ENCODE results near the gene CIART. TPM values are rescaled to one million over a fixed set of nuclear protein-coding genes. Genes with fewer than 3 reads are reported as not detected.
A peak's percentile ranks its signal among the peaks of the same experiment; 100 is the strongest.
"Not testable (repeated sequence)": the region's sequence is repeated elsewhere in the genome, so short reads cannot be mapped to it uniquely, and the experiment has no call there.

Gene CIART
- polyA plus RNA-seq (2012; ENCODE audit: missing spikeins): 2.5 TPM

GRCh38 chr1:150281758-150282557, at the start of gene CIART:
Gene CIART (plus strand): TSS chr1:150282554. CDS start chr1:150283268, 714 bp downstream.
- DNase-seq (ENCODE audit: insufficient read length): peak; percentile 39
- TF ChIP-seq TAF1 (IDR thresholded peaks at IDR 0.05; ENCODE audit: borderline replicate concordance, low read depth, low read length) (no peak), POLR2AphosphoS5 (IDR thresholded peaks at IDR 0.05; ENCODE audit: low read depth, low read length) (no peak), POLR2A (IDR thresholded peaks at IDR 0.05; ENCODE audit: low read depth, low read length) (no peak)
- peak; percentile 86 for FAIRE-seq

GRCh38 chr1:150232921-150233320, 49.4 kb upstream of the CIART start:
- not testable (repeated sequence) for DNase-seq (ENCODE audit: insufficient read length); FAIRE-seq

- FAIRE-seq (peak; percentile 46), DNase-seq (ENCODE audit: insufficient read length) (no peak)
These were observed 48.7 kb upstream of the CIART start for GRCh38 chr1:150233359-150234308.

GRCh38 chr1:150234309-150234565, 48.1 kb upstream of the CIART start:
- no peak for TF ChIP-seq POLR2AphosphoS5 (IDR thresholded peaks at IDR 0.05; ENCODE audit: low read depth, low read length)
- TF ChIP-seq POLR2A (IDR thresholded peaks at IDR 0.05; ENCODE audit: low read depth, low read length): no peak
- no peak for TF ChIP-seq TAF1 (IDR thresholded peaks at IDR 0.05; ENCODE audit: borderline replicate concordance, low read depth, low read length)
- DNase-seq (ENCODE audit: insufficient read length) (no peak), FAIRE-seq (no peak)

More at GRCh38 chr1:150233359-150234308, 48.7 kb upstream of the CIART start:
- TF ChIP-seq POLR2AphosphoS5 (IDR thresholded peaks at IDR 0.05; ENCODE audit: low read depth, low read length): 0 out of 2 replicates have a peak, but pooled peaks have one; percentile 30
- TF ChIP-seq TAF1 (IDR thresholded peaks at IDR 0.05; ENCODE audit: borderline replicate concordance, low read depth, low read length): no peak

- TF ChIP-seq TAF1 (IDR thresholded peaks at IDR 0.05; ENCODE audit: borderline replicate concordance, low read depth, low read length) (peak; percentile 80), POLR2AphosphoS5 (IDR thresholded peaks at IDR 0.05; ENCODE audit: low read depth, low read length) (peak; percentile 91), POLR2A (IDR thresholded peaks at IDR 0.05; ENCODE audit: low read depth, low read length) (peak; percentile 87)
- peak; percentile 64 for DNase-seq (ENCODE audit: insufficient read length)
- peak; percentile 95 for FAIRE-seq
These were observed 47.6 kb upstream of the CIART start for GRCh38 chr1:150234566-150235293.

GRCh38 chr1:150235294-150235851, 47.0 kb upstream of the CIART start:
- TF ChIP-seq POLR2AphosphoS5 (IDR thresholded peaks at IDR 0.05; ENCODE audit: low read depth, low read length): no peak
- TF ChIP-seq POLR2A (IDR thresholded peaks at IDR 0.05; ENCODE audit: low read depth, low read length): no peak
- TF ChIP-seq TAF1 (IDR thresholded peaks at IDR 0.05; ENCODE audit: borderline replicate concordance, low read depth, low read length): no peak
- no peak for FAIRE-seq
- DNase-seq (ENCODE audit: insufficient read length): no peak

GRCh38 chr1:150235852-150236613, 46.3 kb upstream of the CIART start, which contains the start of gene ANP32E:
Gene ANP32E (minus strand): TSS chr1:150236112. CDS start chr1:150235786, 326 bp downstream.
- peak; percentile 100 for TF ChIP-seq TAF1 (IDR thresholded peaks at IDR 0.05; ENCODE audit: borderline replicate concordance, low read depth, low read length)
- peak; percentile 97 for TF ChIP-seq POLR2AphosphoS5 (IDR thresholded peaks at IDR 0.05; ENCODE audit: low read depth, low read length)
- TF ChIP-seq POLR2A (IDR thresholded peaks at IDR 0.05; ENCODE audit: low read depth, low read length): peak; percentile 99
- DNase-seq (ENCODE audit: insufficient read length) (peak; percentile 81), FAIRE-seq (peak; percentile 97)

- TF ChIP-seq POLR2A (IDR thresholded peaks at IDR 0.05; ENCODE audit: low read depth, low read length) (no peak), POLR2AphosphoS5 (IDR thresholded peaks at IDR 0.05; ENCODE audit: low read depth, low read length) (no peak)
- DNase-seq (ENCODE audit: insufficient read length) (no peak), FAIRE-seq (no peak)
These were observed 45.7 kb upstream of the CIART start for GRCh38 chr1:150236614-150237100.

GRCh38 chr1:150237176-150237575, 45.2 kb upstream of the CIART start:
- FAIRE-seq; DNase-seq (ENCODE audit: insufficient read length): not testable (repeated sequence)

- no peak for DNase-seq (ENCODE audit: insufficient read length)
- no peak for TF ChIP-seq POLR2AphosphoS5 (IDR thresholded peaks at IDR 0.05; ENCODE audit: low read depth, low read length)
- TF ChIP-seq TAF1 (IDR thresholded peaks at IDR 0.05; ENCODE audit: borderline replicate concordance, low read depth, low read length): no peak
- TF ChIP-seq POLR2A (IDR thresholded peaks at IDR 0.05; ENCODE audit: low read depth, low read length): no peak
- no peak for FAIRE-seq
These were observed 44.6 kb upstream of the CIART start for GRCh38 chr1:150237746-150238145.

Data from GM12892 (cell line).